Fibroblast of lung (primary cell): Measurements from ENCODE around the gene PLEKHH2. TPM values are rescaled to one million over a fixed set of nuclear protein-coding genes. Genes with fewer than 3 reads are reported as not detected.

Source experiments
- DNase-seq, 2 donors: peaks; one replicate each; pipeline versions ENCODE4 v3.0.0 to v3.0.0-alpha.2; 2010; ENCODE audit warnings: low read depth in 2 of 2
- H2AFZ ChIP-seq: 2 replicates; pipeline ENCODE4 v1.5.1; 2012; ENCODE audit warnings: low read length, control low read depth, inconsistent platforms
- H3K27ac ChIP-seq: 2 replicates; pipeline ENCODE4 v1.5.1; 2011; ENCODE audit warnings: low read length, control low read depth; ENCODE audit not compliant: insufficient read depth
- H3K27me3 ChIP-seq: 2 replicates; pipeline ENCODE4 v1.5.1; 2011; ENCODE audit warnings: mild to moderate bottlenecking, low read length; ENCODE audit not compliant: control insufficient read depth, insufficient read depth
- H3K36me3 ChIP-seq: 2 replicates; pipeline ENCODE4 v1.5.1; 2011; ENCODE audit warnings: low read length; ENCODE audit not compliant: control insufficient read depth, insufficient read depth
- H3K4me1 ChIP-seq: 2 replicates; pipeline ENCODE4 v1.5.1; 2011; ENCODE audit warnings: low read length; ENCODE audit not compliant: control insufficient read depth, insufficient read depth; ENCODE audit errors: extremely low read depth
- H3K4me2 ChIP-seq: 2 replicates; pipeline ENCODE4 v1.5.1; 2011; ENCODE audit warnings: low read length, control low read depth; ENCODE audit not compliant: insufficient read depth; ENCODE audit errors: extremely low read depth
- H3K4me3 ChIP-seq, 4 experiments: fragments of 200-600 bp in 1 of 4; sonication (generic) in 1 of 4; replicated peaks in 1 of 4; 2 replicates each; pipeline ENCODE4 v1.5.1; 2011 to 2016; ENCODE audit warnings: low read length in 4 of 4, low read depth in 3 of 4, mild to moderate bottlenecking in 3 of 4, control low read depth in 2 of 4, inconsistent platforms in 1 of 4, mixed read lengths in 1 of 4; ENCODE audit not compliant: insufficient read depth in 1 of 4; ENCODE audit errors: control extremely low read depth in 1 of 4
- H3K79me2 ChIP-seq: 2 replicates; pipeline ENCODE4 v1.5.1; 2012; ENCODE audit warnings: mild to moderate bottlenecking, low read length, inconsistent platforms; ENCODE audit not compliant: control insufficient read depth, insufficient read depth
- H3K9ac ChIP-seq: 2 replicates; pipeline ENCODE4 v1.5.1; 2011; ENCODE audit warnings: mild to moderate bottlenecking, low read length, control low read depth; ENCODE audit not compliant: insufficient read depth
- H3K9me3 ChIP-seq: 2 replicates; pipeline ENCODE4 v1.5.1; 2012; ENCODE audit warnings: low read depth, low read length; ENCODE audit not compliant: control insufficient read depth, insufficient read depth
- H4K20me1 ChIP-seq: 2 replicates; pipeline ENCODE4 v1.5.1; 2011; ENCODE audit warnings: low read length; ENCODE audit not compliant: control insufficient read depth, insufficient read depth; ENCODE audit errors: extremely low read depth
- EZH2 ChIP-seq: IDR thresholded peaks from 2 replicates; pipeline ENCODE4 v1.5.1; 2012; ENCODE audit warnings: low read length, control low read depth, mild to moderate bottlenecking; ENCODE audit errors: missing control alignments
- polyA plus RNA-seq, 2 donors: library from polyadenylated mRNA; depleted of rRNA in 1 of 2; stranded (reverse) in 1 of 2; unstranded in 1 of 2; fragments of >200 nt; gene quantifications; 2 replicates each; pipeline ENCODE4 v1.2.1, GENCODE V29; 2011 to 2012; ENCODE audit warnings: missing spikeins in 1 of 2
- total RNA-seq: library from RNA; depleted of rRNA; stranded (reverse); fragments of >200 nt; gene quantifications from 2 replicates; pipeline ENCODE4 v1.2.1, GENCODE V29; 2014
- TF ChIP-seq, protein P1 (sequence below), 2 donors: IDR thresholded peaks in 1 of 2; conservative IDR thresholded peaks in 1 of 2; 1 replicate in 1 of 2; 2 replicates in 1 of 2; pipeline ENCODE4 v1.5.1; 2011 to 2012; ENCODE audit warnings: low read length in 2 of 2, control low read depth in 1 of 2, inconsistent platforms in 1 of 2, low read depth in 1 of 2, mild to moderate bottlenecking in 1 of 2

The PLEKHH2 gene
- total and polyA plus RNA-seq, 2 donors (not counting 1 experiment from before 2014, with no cell fraction given) = 6.9 to 14.0 TPM

DNA sequence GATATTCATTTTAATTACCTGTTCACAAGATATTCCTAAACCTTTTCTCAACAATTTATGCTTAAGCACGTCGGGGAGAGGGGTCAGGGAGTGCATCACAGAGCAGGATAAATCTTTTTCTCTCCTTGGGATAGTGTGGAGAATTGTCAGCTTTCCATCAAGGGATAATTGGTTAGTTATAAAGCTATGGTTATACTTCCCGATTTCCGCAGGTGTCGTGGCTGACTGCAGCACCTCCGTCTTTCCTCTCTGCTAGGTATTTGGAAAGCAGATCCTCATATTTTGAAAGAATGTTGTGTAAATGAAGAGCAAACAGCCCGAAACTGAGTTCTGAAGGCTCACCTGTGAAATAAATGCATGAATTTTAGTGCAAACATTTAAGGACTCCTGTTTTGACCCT is 137.6 kb downstream of the PLEKHH2 start:
- Histone ChIP-seq H3K9ac (peak overlapping the region; percentile 75), H3K27ac (peak overlapping the region; percentile 90)

DNA sequence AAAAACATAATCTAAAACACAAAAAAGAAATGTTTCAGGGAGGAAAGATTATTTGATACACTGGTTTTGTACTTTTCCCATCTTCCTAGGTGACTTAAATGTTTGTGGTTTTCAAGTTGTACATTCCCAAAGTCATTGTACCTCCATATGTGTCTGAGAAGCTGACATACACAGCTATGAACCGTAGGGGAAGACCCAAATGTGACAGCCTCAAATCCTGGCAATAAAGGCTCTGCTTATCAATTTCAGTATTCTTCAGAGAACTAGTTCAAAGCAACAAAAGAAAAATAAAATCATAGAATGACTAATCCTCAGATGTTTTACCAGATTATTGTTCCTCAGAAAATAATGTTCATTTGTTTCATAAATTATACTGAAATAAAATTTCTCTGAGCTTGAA is 139.3 kb downstream of the PLEKHH2 start:
- no peak for DNase-seq
- H3K27ac ChIP-seq = no peak overlapping the region
- H3K4me3 ChIP-seq = no peak overlapping the region
- H3K36me3 ChIP-seq = peaks cover 1% of the 10 kb centered on the region
- no peaks in the 10 kb centered on the region for H3K4me1 ChIP-seq
- H3K9me3 ChIP-seq = no peaks in the 10 kb centered on the region
- no peak overlapping the region for H2AFZ ChIP-seq
- H3K4me2 ChIP-seq = no peak overlapping the region
- no peaks in the 10 kb centered on the region for H3K27me3 ChIP-seq
- no peaks in the 10 kb centered on the region for H4K20me1 ChIP-seq
- H3K9ac ChIP-seq = no peak overlapping the region
- no peaks in the 10 kb centered on the region for H3K79me2 ChIP-seq
- TF ChIP-seq, protein P1, sequence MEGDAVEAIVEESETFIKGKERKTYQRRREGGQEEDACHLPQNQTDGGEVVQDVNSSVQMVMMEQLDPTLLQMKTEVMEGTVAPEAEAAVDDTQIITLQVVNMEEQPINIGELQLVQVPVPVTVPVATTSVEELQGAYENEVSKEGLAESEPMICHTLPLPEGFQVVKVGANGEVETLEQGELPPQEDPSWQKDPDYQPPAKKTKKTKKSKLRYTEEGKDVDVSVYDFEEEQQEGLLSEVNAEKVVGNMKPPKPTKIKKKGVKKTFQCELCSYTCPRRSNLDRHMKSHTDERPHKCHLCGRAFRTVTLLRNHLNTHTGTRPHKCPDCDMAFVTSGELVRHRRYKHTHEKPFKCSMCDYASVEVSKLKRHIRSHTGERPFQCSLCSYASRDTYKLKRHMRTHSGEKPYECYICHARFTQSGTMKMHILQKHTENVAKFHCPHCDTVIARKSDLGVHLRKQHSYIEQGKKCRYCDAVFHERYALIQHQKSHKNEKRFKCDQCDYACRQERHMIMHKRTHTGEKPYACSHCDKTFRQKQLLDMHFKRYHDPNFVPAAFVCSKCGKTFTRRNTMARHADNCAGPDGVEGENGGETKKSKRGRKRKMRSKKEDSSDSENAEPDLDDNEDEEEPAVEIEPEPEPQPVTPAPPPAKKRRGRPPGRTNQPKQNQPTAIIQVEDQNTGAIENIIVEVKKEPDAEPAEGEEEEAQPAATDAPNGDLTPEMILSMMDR (conservative IDR thresholded peaks at IDR 0.05 in 1 of 2, IDR thresholded peaks at IDR 0.05 in 1 of 2; ENCODE audit: low read depth in 1 of 2, low read length in 2 of 2) = no peak
- no peak for TF ChIP-seq EZH2

More for the DNA sequence above, 137.6 kb downstream of the PLEKHH2 start:
- Histone ChIP-seq H3K9me3 (no peaks in the 10 kb centered on the region), H3K36me3 (peaks cover 1% of the 10 kb centered on the region), H3K27me3 (no peaks in the 10 kb centered on the region), H3K4me3 (peak overlapping the region; percentile 68 to 89 (median 76)), H3K4me2 (peak overlapping the region; percentile 89), H4K20me1 (no peaks in the 10 kb centered on the region), H3K4me1 (no peaks in the 10 kb centered on the region), H2AFZ (peak overlapping the region; percentile 89), H3K79me2 (no peaks in the 10 kb centered on the region)
- DNase-seq = no peak
- TF ChIP-seq, protein P1 (conservative IDR thresholded peaks at IDR 0.05 in 1 of 2, IDR thresholded peaks at IDR 0.05 in 1 of 2; ENCODE audit: low read depth in 1 of 2, low read length in 2 of 2) = no peak
- no peak for TF ChIP-seq EZH2

DNA sequence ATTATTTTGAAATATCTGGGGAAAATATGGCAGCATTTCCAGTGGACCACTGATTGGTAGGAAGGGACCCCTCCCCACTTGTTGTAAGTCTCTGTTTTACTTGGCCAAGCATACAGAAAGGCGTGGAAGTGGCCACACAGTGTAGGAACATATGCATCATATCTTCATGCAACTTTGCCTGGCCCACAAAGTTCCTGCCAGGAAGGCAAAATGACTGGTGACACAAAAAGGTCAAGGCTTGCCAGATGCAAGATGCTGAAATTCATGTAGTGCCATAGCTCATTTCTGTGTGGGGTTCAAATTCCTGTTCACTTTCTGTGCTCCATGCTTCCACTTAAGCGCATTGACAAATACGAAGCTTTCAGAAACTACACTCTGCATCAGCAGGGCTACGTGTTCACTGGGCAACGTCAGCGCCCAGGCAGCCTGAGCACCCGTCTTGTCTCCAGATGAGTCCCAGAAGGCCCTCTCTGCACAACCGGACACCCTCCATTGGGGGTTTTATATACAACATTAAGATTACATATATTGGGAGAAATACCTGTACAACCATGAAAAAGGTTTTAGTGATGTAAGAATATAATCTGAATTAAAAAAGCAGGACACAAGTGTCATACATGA is 140.4 kb downstream of the PLEKHH2 start:
- TF ChIP-seq EZH2 = no peak
- TF ChIP-seq, protein P1 (conservative IDR thresholded peaks at IDR 0.05 in 1 of 2, IDR thresholded peaks at IDR 0.05 in 1 of 2; ENCODE audit: low read depth in 1 of 2, low read length in 2 of 2) = no peak
- H3K4me3 ChIP-seq = no peak overlapping the region
- no peaks in the 10 kb centered on the region for H3K27me3 ChIP-seq
- no peaks in the 10 kb centered on the region for H4K20me1 ChIP-seq
- no peaks in the 10 kb centered on the region for H3K9me3 ChIP-seq
- DNase-seq = peak in 1 of 2 donors; percentile 89
- no peak overlapping the region for H2AFZ ChIP-seq
- H3K79me2 ChIP-seq = no peaks in the 10 kb centered on the region
- no peak overlapping the region for H3K27ac ChIP-seq
- H3K4me2 ChIP-seq = no peak overlapping the region
- no peaks in the 10 kb centered on the region for H3K4me1 ChIP-seq
- peaks cover 1% of the 10 kb centered on the region for H3K36me3 ChIP-seq
- no peak overlapping the region for H3K9ac ChIP-seq
